Colonic mucosa (tissue), 4 donors: Measurements from ENCODE around the gene AFF1. TPM values are rescaled to one million over a fixed set of nuclear protein-coding genes. Genes with fewer than 3 reads are reported as not detected.

Source experiments
- DNase-seq: peaks from one replicate; pipeline ENCODE4 v3.0.0-alpha.2; 2020
- H3K27ac ChIP-seq: fragments of 200-600 bp; one replicate; pipeline ENCODE4 v1.8.0; 2021
- H3K27me3 ChIP-seq: fragments of 200-600 bp; one replicate; pipeline ENCODE4 v1.8.0; 2021
- H3K36me3 ChIP-seq: fragments of 200-600 bp; one replicate; pipeline ENCODE4 v1.8.0; 2021
- H3K4me1 ChIP-seq: fragments of 200-600 bp; one replicate; pipeline ENCODE4 v1.8.0; 2021; ENCODE audit warnings: mild to moderate bottlenecking
- H3K4me3 ChIP-seq: fragments of 200-600 bp; one replicate; pipeline ENCODE4 v1.8.0; 2021
- H3K9ac ChIP-seq, 2 donors: one replicate each; pipeline ENCODE4 v1.7.0; 2013; ENCODE audit warnings: control low read depth in 2 of 2, low read depth in 2 of 2, low read length in 2 of 2
- H3K9me3 ChIP-seq: fragments of 200-600 bp; one replicate; pipeline ENCODE4 v1.8.0; 2021
- CTCF ChIP-seq: fragments of 200-600 bp; IDR thresholded peaks from one replicate; pipeline ENCODE4 v1.8.0; 2022; ENCODE audit warnings: antibody characterized with exemption, mild to moderate bottlenecking
- intact Hi-C: fragments of 100-400 bp; cut with DNase I; formaldehyde crosslinking; loops from one replicate; pipeline ENCODE4 v1.14.1; 2022
- total RNA-seq, 2 donors: library from RNA; stranded (reverse); fragmentation: NEBNext Ultra II Directional in 1 of 2; extraction: Animal tissue kit (Norgen Biotek cat#: 25700) in 1 of 2; gene quantifications; one replicate each; pipeline ENCODE4 v1.2.1, GENCODE V29; 2021
- donor health status: healthy.
- donor health status: DM: no; HTN: no; CAD: no.
- donor health status: DM: no; HTN: no; CAD: no.

Gene AFF1
- total RNA-seq, 2 donors from 2014 or later, result 73.5 to 104 TPM

- Histone ChIP-seq H3K36me3 (no peaks in the 10 kb centered on the region), H3K4me1 (no peaks in the 10 kb centered on the region)
- intact Hi-C loops, result no loop called here
These were observed 18.4 kb upstream of the AFF1 start for GRCh38 chr4:86916392-86916791.

GRCh38 chr4:86917212-86918039 lies 17.4 kb upstream of the AFF1 start:
- Histone ChIP-seq H3K36me3 (no peaks in the 10 kb centered on the region), H3K9me3 (no peaks in the 10 kb centered on the region), H3K27ac (no peak overlapping the region), H3K4me1 (no peaks in the 10 kb centered on the region), H3K9ac (no peak overlapping the region), H3K27me3 (no peaks in the 10 kb centered on the region), H3K4me3 (no peak overlapping the region)
- intact Hi-C loops, result no loop called here
- no peak for TF ChIP-seq CTCF
- no peak for DNase-seq

More at GRCh38 chr4:86916392-86916791, 18.4 kb upstream of the AFF1 start:
- Histone ChIP-seq H3K9ac (no peak overlapping the region), H3K9me3 (no peaks in the 10 kb centered on the region), H3K27ac (no peak overlapping the region), H3K4me3 (no peak overlapping the region), H3K27me3 (no peaks in the 10 kb centered on the region)
- TF ChIP-seq CTCF, result no peak
- no peak for DNase-seq

- H3K27ac ChIP-seq, result no peak overlapping the region
- no peak overlapping the region for H3K4me3 ChIP-seq
- no peak overlapping the region for H3K9ac ChIP-seq
- H3K9me3 ChIP-seq, result no peaks in the 10 kb centered on the region
- no peak for TF ChIP-seq CTCF
- no peaks in the 10 kb centered on the region for H3K4me1 ChIP-seq
- H3K27me3 ChIP-seq, result no peaks in the 10 kb centered on the region
- H3K36me3 ChIP-seq, result no peaks in the 10 kb centered on the region
- intact Hi-C loops, result no loop called here
- no peak for DNase-seq
These were observed 16.2 kb upstream of the AFF1 start for GRCh38 chr4:86918539-86919072.

GRCh38 chr4:86919561-86920223 lies 15.1 kb upstream of the AFF1 start:
- intact Hi-C loops, result loop anchor here (5.0 kb wide), 2 partner anchors 173 to 318 kb away; no protein-coding TSS in a partner anchor
- Histone ChIP-seq H3K27ac (no peak overlapping the region), H3K27me3 (no peaks in the 10 kb centered on the region), H3K9ac (no peak overlapping the region), H3K4me1 (no peaks in the 10 kb centered on the region), H3K9me3 (no peaks in the 10 kb centered on the region), H3K36me3 (no peaks in the 10 kb centered on the region), H3K4me3 (no peak overlapping the region)
- no peak for DNase-seq
- TF ChIP-seq CTCF, result no peak

- H3K4me1 ChIP-seq, result no peaks in the 10 kb centered on the region
- no peak for TF ChIP-seq CTCF
- no peaks in the 10 kb centered on the region for H3K27me3 ChIP-seq
- no peaks in the 10 kb centered on the region for H3K36me3 ChIP-seq
- intact Hi-C loops, result loop anchor here (5.0 kb wide), 2 partner anchors 171 to 316 kb away; no protein-coding TSS in a partner anchor
- no peak overlapping the region for H3K4me3 ChIP-seq
- no peak overlapping the region for H3K9ac ChIP-seq
- no peak for DNase-seq
- H3K9me3 ChIP-seq, result no peaks in the 10 kb centered on the region
- H3K27ac ChIP-seq, result no peak overlapping the region
These were observed 13.1 kb upstream of the AFF1 start for GRCh38 chr4:86921608-86922252.
